ENCODE data around the gene EPC2.

- TF ChIP-seq REST (IDR thresholded peaks at IDR 0.05; ENCODE audit: unreplicated experiment) (no peak), CTCF (conservative IDR thresholded peaks at IDR 0.05; ENCODE audit: low read depth in 2 of 2) (no peak), POLR2AphosphoS5 (IDR thresholded peaks at IDR 0.05; ENCODE audit: low read depth) (no peak), EZH2 (IDR thresholded peaks at IDR 0.05; ENCODE audit: low read depth, unreplicated experiment) (no peak), ZNF114 (CRISPR knock-in tag; IDR thresholded peaks at IDR 0.05) (no peak), JUNB (IDR thresholded peaks at IDR 0.05; ENCODE audit: unreplicated experiment) (no peak), CREB1 (CRISPR knock-in tag; IDR thresholded peaks at IDR 0.05; ENCODE audit: low read depth) (no peak)
Observed at GRCh38 chr2:148696985-148697384, 52.4 kb downstream of the EPC2 start.

All from GM23338 (cell line).